Retinal pigment epithelial cell (primary cell): ENCODE measurements around the gene IKZF2.

Experiments
- DNase-seq: peaks from one replicate; pipeline ENCODE4 v3.0.0-alpha.2; 2010; ENCODE audit warnings: low read depth
- H3K4me3 ChIP-seq: 2 replicates; pipeline ENCODE4 v1.5.1; 2011; ENCODE audit warnings: mild to moderate bottlenecking, low read length, control low read depth, moderate library complexity
- TF ChIP-seq, protein P1 (sequence below): conservative IDR thresholded peaks from 2 replicates; pipeline ENCODE4 v1.5.1; 2011; ENCODE audit warnings: low read depth, low read length, control low read depth, inconsistent platforms

The IKZF2 gene

DNA sequence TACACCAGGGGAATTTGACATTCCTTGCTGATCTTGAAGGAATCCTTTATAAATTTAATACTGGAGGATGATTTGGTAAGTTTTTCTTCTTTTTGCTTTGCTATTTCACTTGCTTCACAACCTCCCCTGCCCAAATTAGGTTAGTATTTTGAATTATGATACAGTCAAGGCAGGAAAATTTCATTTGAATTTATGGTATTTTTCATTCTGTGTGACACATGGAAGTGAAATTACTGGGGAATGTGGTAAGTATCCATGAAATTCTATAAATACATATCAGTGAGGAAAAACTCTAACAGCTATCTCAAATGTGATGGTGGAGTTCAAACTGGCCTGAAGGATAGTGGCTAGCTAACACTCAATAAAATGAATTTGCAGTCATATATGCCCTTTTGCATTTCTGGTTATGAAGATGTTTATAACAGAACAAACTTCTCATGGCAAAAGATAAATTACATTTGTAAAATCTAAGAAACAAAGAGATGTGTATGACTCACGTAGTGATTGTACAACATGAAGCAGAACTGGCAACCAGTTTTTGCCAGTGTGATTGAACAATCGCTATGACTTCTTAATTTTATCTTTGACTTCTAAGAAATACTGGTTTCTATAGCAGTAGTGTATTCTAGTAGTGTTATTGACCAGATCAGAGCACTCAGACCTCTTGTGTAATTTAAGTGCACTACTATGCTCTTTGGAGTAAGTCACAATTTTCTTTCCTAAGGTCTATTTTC, 152.6 kb downstream of the IKZF2 start:
- TF ChIP-seq, protein P1, sequence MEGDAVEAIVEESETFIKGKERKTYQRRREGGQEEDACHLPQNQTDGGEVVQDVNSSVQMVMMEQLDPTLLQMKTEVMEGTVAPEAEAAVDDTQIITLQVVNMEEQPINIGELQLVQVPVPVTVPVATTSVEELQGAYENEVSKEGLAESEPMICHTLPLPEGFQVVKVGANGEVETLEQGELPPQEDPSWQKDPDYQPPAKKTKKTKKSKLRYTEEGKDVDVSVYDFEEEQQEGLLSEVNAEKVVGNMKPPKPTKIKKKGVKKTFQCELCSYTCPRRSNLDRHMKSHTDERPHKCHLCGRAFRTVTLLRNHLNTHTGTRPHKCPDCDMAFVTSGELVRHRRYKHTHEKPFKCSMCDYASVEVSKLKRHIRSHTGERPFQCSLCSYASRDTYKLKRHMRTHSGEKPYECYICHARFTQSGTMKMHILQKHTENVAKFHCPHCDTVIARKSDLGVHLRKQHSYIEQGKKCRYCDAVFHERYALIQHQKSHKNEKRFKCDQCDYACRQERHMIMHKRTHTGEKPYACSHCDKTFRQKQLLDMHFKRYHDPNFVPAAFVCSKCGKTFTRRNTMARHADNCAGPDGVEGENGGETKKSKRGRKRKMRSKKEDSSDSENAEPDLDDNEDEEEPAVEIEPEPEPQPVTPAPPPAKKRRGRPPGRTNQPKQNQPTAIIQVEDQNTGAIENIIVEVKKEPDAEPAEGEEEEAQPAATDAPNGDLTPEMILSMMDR: no peak
- no peak overlapping the region for H3K4me3 ChIP-seq
- no peak for DNase-seq

DNA sequence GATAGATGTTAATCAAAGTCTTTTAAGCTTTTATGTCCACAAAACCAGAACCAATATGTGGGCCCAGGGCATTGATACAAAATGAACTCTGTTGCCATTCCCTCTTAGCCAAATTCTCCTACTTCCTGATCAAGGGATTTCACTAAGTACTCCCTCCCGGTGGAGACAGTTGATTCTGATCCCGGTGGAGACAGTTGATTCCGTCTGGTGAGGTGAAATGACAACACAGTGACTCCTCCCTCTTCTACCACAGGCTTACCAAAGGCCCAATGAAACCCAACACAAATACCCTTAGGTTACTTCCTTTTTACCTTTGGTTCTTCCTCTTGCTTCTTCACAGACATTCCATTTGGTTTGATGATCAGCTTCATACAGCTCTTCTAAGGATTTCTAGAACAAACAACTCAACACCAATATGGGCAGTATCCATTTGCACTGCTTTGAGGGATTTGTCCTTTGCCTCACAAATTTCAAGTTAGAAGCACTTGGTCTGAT, 153.8 kb downstream of the IKZF2 start:
- no peak for DNase-seq
- TF ChIP-seq, protein P1: no peak
- H3K4me3 ChIP-seq: no peak overlapping the region

DNA sequence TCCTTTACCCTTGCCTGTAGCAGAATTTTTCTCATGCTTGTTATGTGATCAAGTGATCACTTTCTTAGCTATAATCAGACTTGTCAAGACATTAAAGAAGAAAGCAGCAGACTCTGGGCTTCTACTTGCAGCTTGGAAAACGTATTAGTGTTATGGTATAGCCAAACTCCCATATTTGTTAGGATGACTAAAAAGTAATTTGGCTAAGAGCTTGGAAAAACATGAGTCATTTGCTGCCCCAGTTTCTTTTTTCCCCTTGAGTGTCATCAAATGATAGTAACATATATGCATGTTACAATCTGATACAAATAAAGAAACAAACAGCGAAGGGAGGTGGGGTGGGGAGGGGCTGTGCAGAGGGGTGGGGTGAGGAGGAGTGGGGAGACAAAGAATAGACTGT, 155.5 kb downstream of the IKZF2 start:
- DNase-seq: no peak

DNA sequence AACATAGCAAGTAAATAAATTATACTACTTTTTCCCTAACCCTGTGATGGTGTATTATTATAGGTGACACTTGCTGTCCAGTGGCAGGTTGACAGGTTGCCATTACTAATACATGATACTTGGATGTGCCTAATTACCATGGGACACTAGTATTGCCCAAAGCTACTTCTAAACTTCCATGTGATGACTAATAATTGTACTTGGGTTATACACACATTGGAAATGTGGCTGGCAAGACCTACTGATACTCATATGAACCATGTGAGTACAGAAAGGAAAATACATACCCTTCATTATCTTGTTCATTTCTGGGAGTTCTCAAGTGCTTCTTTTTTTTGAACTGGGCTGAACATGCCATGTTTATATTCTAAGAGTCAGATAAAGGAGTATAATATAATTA, 156.4 kb downstream of the IKZF2 start:
- TF ChIP-seq, protein P1: no peak
- DNase-seq: no peak
- H3K4me3 ChIP-seq: no peak overlapping the region

More for the DNA sequence above, 155.5 kb downstream of the IKZF2 start:
- TF ChIP-seq, protein P1: no peak
- no peak overlapping the region for H3K4me3 ChIP-seq

DNA sequence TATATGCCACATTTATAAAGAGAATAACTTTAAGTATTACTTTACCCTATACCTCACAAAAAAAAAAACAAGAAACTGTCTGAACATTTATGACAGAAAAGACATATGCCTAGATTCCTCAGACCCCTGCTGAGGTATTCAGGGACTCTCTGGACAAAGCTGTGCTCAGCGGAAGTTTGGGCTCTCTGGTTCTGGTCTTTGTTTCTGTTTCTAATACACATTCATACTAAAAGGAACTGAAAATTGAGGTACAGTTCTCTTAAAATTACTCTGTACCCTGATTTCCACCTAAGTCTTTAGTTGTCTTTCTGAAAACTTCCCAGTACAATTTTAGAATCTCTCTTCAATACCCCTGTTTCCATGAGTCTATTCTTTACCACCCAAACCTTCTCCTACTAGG, 160.3 kb downstream of the IKZF2 start:
- no peak for DNase-seq
- no peak overlapping the region for H3K4me3 ChIP-seq
- TF ChIP-seq, protein P1: no peak

DNA sequence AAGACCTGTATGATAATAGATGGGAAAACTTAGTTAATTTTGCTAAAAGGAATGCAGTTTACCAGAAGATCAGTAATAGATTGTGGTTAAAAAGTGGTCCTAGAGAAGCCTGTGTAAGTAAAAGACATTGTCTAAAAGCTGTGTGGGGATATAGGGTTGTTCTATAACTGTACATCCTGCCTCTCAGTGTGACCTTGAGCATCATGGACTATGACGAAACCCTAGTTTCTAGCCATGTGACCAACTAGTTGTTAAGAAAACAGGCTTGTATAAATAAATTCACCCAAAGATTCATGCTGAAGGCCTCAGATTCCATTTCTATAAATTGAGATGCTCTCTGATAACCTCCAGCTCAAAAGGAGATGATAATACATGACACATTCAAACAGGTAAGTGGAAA, 160.7 kb downstream of the IKZF2 start:
- H3K4me3 ChIP-seq: no peak overlapping the region
- TF ChIP-seq, protein P1: no peak
- no peak for DNase-seq

DNA sequence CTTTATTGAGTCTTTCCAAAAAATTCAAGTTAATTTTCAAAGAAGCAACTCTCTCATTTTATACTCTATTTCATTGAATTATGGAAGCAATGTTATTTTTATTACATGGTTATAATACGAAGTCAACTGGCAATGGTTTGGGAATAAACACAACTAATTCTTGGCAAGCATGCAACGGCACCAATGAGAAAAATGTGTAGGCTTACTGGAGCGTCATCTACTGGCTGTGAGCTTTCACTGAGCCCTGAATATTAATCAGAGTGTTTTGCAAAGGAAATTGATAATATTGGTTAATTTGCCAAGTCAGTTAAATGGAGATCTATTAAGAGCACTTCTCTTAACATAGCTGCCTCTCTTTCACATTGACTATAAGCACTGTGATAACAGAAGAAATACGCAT, 163.9 kb downstream of the IKZF2 start:
- TF ChIP-seq, protein P1: no peak
- DNase-seq: no peak
- H3K4me3 ChIP-seq: no peak overlapping the region
